GM18868 (cell line): ENCODE results near the gene CAB39.
A peak's percentile ranks its signal among the peaks of the same experiment; 100 is the strongest.
"Not testable (repeated sequence)": the region's sequence is repeated elsewhere in the genome, so short reads cannot be mapped to it uniquely, and the experiment has no call there.

ENCODE experiments used
- ATAC-seq: cut with Tn5 transposase; IDR thresholded peaks from one replicate; pipeline ENCODE4 v1.9.1; 2021; ENCODE audit warnings: mild to moderate bottlenecking, moderate library complexity; ENCODE audit not compliant: unreplicated experiment

CAB39 gene

GRCh38 chr2:230713331-230714135 lies 891 bp downstream of the CAB39 start:
- peak; percentile 3 for ATAC-seq

GRCh38 chr2:230714136-230714480 lies 1.5 kb downstream of the CAB39 start:
- peak; percentile 33 for ATAC-seq

DNA sequence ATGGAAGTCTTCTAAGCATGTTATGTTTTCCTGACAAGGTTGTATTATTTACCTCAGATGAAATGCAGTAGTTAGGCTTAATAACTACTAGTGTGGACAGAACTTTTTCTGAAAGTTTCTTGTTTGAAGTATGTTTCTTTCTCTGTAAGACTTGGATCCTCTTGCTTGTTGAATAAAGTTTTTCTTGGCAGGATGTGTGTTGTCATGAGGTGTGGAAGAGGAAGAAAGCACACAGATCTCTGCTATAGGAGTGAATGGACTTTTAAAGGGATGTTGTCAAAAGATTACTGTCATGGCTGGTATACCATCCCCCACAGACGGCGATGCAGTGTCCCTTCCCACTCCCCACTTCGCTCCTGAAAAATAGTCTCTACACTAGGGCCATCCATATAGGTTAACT lies 2.6 kb downstream of the CAB39 start:
- no peak for ATAC-seq

DNA sequence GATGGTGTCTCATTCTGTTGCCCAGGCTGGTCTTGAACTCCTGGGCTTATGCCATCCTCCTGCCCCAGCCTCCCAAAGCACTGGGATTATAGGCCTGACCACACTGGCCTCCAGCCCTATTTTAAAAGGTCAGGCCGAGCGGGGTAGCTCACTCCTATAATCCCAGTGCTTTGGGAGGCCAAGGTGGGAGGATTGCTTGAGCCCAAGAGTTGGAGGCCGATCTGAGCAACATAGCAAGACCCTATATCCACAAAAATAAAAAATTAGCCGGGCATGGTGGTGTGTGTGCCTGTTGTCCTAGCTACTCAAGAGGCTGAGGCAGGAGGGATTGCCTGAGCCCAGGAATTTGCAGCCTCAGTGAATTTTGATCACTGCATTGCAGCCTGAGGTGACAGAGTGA lies 3.9 kb downstream of the CAB39 start:
- no peak for ATAC-seq

GRCh38 chr2:230717600-230717999 lies 5.0 kb downstream of the CAB39 start:
- ATAC-seq, result no peak

DNA sequence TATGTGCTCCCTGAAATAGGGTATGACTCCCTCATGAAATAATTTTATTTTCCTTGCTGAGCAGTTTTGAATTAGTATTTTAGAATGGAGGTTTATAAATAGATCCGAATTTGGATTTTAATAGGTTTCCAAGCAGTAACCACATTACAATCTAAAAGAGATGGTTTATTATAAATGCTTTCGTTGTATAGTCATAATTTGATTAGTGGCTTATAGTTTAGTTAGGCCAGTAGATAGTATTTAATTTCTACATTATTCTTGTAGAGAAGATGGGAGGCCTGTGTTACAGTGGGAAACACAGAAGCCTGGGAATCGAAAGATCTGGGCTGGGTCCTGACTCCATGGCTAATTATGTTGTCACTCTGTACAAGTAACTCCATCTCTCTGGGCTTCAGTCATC lies 6.7 kb downstream of the CAB39 start:
- no peak for ATAC-seq

DNA sequence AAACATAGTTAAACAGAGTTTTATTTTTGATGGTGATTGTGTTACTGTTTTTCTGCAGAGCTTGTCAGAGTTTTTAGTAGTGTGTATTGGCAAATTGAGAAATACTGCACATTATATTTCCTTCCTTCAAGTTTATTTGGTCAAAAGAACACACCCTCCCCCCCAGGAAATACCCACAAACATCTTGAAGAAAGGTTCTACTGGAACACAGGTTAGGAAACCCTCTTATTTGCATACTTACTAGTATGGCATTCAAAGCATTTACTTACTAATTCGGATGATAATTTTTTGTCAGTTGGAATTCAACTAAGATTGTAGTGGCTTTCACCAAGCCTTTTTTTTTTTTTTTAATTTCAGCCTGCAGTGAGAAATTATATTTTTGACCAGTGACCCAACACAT lies 9.1 kb downstream of the CAB39 start:
- ATAC-seq, result peak; percentile 61

- ATAC-seq, result no peak
These were observed 9.7 kb downstream of the CAB39 start for GRCh38 chr2:230722207-230722885.

GRCh38 chr2:230723363-230723762 lies 10.7 kb downstream of the CAB39 start:
- ATAC-seq, result no peak

DNA sequence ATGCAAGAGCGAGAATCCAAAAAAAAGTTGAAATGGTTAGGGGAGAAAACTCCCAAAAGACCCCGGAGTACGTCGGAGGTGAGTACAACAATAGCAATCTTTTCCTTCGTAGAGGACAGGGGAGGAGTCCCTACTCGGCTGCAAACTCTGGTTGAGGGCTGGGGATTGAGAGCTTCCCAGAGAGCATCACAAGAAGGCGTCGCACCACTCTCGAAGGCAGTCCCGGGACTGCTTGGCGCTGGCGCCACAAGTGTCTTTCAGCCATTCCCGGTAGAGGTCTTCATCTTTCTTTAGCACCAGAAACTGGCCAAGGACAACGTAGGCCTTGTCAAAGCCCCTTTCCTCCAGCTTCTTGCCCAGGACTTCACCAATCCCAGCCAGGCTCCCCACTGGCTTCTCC lies 12.3 kb downstream of the CAB39 start:
- not testable (repeated sequence) for ATAC-seq

DNA sequence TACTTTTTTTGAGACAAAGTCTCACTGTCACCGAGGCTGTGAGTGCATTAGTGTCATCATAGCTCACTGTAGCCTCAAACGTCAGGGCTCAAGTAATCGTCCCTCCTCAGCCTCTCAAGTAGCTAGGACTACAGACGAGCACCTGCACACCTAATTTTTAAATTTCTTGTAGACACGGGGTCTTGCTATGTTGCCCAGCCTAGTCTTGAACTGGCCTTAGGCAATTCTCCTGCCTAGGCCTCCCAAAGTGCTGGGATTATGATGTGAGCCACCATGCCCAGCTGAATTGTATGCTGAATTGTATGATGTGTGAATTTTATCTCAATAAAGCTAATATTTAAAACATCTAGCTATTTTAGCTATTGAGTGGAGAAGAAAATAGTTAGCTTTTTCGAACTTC lies 18.9 kb downstream of the CAB39 start:
- no peak for ATAC-seq

GRCh38 chr2:230732914-230733401 lies 20.3 kb downstream of the CAB39 start:
- ATAC-seq, result no peak

GRCh38 chr2:230734247-230735175 lies 21.9 kb downstream of the CAB39 start:
- no peak for ATAC-seq

DNA sequence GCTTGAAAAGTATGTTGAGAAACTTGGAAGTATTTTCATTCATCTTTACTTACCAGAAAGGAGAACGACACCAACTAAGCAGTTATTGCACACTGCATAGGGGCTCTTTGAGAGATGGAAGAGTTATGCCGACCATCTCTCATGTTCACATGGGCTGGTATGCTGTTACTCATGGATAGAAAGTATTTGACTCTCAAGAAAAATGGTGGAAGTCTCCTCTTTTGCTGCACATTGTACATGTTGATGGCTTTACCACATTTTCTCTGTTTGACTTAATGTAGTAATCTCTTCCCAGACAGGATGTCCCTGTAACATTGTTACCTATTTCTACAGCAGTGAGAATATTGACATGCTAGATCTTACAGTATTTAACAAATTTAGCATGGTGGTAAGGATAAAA lies 23.2 kb downstream of the CAB39 start:
- ATAC-seq, result peak; percentile 49

DNA sequence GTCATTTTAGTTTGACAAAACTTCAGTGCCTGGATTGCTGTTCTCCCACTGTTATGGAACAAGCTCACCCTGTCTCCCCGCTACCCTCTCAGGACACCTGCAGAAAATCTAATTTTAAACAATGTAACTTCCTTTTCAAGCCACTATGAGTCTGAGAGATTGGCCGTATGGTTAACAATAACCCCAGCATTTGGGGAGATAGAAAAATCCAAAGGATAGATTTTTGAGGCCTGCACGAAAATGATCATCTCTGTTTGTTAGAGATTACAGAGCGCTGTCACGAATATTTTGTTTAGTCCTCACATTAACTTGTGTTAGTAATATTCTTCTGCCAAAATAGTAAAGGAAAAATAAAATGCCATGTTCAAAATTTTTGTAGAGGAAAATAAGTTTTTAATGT lies 24.7 kb downstream of the CAB39 start:
- ATAC-seq, result no peak

- ATAC-seq, result no peak
These were observed 25.2 kb downstream of the CAB39 start for GRCh38 chr2:230737791-230738226.

- ATAC-seq, result no peak
These were observed 25.8 kb downstream of the CAB39 start for GRCh38 chr2:230738391-230738811.

- no peak for ATAC-seq
These were observed 26.3 kb downstream of the CAB39 start for GRCh38 chr2:230738924-230739323.

- ATAC-seq, result no peak
These were observed 27.3 kb downstream of the CAB39 start for GRCh38 chr2:230739961-230740360.

GRCh38 chr2:230742781-230743180 lies 30.1 kb downstream of the CAB39 start:
- ATAC-seq, result no peak

GRCh38 chr2:230746213-230746612 lies 33.6 kb downstream of the CAB39 start:
- no peak for ATAC-seq
